Stimulated activated CD8-positive, alpha-beta memory T cell treated with anti-CD3 and anti-CD28 coated beads, Interleukin-4, amount 100 ng/mL, for 1 hour (primary cell): ENCODE data around the gene KRTAP10-6.
"Not testable (repeated sequence)": the region's sequence is repeated elsewhere in the genome, so short reads cannot be mapped to it uniquely, and the experiment has no call there.

ENCODE experiments used
- DNase-seq, 2 donors: peaks; one replicate each; pipeline ENCODE4 v3.0.0-alpha.2; 2020; ENCODE audit warnings: low read depth in 2 of 2, low spot score in 1 of 2

Gene KRTAP10-6

DNA sequence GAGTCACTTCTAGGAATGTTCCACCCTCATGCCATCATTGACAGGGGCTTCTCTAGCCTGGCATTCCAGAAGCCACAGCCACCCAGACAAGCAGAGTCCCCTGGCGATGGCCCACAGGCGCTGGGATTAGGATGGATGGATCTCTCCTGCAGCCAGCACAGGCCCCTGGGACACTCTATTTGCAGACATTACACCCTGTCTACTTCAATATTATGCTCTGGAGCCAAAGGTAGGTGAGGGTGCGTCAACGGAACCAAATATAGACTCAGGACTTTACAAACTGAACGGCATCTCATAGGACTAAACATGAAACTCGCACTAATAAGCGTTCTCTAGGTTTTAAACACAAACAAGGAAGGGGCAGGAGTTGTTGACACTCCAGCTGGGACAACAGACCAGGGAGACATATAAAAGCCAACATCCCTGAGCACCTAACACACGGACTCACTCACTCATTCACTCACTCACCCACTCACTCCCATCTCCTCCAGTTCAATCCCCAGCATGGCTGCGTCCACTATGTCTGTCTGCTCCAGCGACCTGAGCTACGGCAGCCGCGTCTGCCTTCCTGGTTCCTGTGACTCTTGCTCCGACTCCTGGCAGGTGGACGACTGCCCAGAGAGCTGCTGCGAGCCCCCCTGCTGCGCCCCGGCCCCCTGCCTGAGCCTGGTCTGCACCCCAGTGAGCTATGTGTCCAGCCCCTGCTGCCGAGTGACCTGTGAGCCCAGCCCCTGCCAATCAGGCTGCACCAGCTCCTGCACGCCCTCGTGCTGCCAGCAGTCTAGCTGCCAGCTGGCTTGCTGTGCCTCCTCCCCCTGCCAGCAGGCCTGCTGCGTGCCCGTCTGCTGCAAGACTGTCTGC is 8.0 kb upstream of the KRTAP10-6 start, which contains the start of gene KRTAP10-7:
Gene KRTAP10-7, plus strand, starts transcription at position 480 of the 861 bp plus-strand sequence. Its CDS starts 25 bp downstream, at position 505.
- not testable (repeated sequence) for DNase-seq

DNA sequence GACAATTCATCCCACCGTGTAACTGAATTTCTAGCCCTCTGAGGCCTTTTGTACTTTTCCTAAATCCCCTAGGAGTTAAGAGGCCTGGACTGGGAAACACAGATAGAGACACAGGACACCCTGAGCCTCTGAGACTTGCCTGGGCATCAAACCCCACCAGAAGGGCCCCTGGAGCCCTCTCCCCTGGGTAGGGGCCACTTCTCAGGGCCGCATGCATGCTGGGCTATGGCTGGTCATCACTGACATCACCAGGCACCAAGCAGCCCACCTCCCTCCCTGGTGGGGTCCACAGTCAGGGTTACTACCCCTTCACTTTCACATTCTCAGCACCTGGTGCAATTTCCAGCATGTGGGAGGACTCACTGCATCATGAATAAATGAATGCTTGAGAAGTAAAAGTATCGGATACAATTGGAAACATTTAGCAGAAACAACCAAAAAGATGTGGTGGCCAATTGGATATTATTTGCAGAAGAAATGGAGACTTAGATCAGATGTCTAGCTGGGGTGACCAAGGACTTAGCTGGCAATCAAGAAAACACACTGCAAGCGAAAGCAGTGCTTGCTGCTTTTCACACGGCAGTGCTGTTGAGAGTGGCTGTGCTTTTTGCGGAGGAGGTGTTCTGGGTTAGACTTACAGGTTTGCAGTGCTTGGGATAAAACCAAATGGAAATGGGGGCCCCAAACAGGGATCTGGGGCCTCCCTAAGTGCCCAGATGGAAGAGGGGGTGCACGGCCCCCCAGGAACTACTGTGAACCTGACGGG is 7.1 kb upstream of the KRTAP10-6 start:
- no peak for DNase-seq

DNA sequence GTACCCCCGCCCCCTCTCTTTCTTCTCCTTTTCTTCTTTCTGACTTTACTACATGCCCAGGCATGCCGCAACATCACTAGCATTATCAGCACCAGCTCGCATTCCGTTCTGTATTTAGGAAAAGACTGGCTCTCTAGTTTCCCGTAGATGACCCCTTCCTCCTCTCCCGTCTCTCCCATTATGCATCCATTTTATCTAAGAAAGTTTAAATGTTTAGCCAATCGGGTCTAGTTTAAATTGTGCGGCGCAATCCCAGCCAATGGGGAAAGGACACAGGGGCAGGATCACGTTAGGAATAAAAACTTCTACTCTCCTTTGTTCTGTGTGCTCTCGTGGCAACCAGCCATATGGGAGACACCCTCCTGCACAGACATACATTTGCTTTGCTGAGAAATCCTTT is 5.8 kb upstream of the KRTAP10-6 start:
- DNase-seq = no peak

DNA sequence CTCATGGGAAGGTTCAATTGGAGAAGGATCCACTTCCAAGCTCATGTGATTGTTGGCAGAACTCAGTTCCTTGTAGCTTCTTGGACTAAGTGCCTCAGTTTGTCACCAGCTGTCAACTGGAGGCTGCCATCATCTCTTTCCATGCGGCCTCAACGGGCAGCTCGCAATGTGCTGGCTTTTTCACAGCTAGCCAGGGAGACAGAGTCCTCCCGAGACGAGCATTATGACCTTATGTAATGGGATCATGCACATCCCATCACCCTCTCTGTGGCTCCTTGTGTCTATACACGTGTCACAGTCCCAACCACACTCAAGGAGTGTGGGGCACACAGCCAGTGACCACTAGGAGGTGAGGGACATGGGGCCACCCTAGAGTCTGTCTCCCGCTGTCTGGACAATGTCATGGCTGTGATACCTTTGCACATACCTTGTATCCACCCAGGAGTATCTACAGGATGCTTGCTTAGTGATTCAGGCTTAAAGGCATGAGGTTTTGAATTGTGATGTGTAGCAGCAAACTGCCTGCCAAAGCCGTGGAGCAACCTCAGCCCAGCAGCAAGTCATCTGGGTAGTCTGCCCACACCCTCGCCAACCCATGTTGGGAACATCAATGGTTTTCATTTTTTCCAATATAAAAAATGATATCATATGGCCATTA is 3.9 kb upstream of the KRTAP10-6 start:
- no peak for DNase-seq

DNA sequence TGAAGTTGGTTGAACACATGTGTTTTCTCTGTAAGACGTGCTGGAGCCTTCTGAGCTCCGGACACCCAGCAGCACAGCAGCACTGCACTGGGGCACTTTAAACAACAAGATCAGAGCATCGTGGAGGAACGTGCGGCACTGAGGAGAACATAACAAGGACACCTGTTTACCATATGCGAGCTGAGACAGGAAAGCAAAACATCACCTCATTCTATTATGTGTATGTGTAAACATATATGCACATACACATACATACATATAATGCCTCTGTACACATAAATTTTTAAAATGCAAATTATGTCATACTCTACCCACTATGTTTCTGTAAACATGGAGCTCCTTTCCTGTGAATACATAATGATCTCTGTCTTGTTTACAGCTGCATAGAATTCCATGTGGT is 3.2 kb upstream of the KRTAP10-6 start:
- no peak for DNase-seq

DNA sequence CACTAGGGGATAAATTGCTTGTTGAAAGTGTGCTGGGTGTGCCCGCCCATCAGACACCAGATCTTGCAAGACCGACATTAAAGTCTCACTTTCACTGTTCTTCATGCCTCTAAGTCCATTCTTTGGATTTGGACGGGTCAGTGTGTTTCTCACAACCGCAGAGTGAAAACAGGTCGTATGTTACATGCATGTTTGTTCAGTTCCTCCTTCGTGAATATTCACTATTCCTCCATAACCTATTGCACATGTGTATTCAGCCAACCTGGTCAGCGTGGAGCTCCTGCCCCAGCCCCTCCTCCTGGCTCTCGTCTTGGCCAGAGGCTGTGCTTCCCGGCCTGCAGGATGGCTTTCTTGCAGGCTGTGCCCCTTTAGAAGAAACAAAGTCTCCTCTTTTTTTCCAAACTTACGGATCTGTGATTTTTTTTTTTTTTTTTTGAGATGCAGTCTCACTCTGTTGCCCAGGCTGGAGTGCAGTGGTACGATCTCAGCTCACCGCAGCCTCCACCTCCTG is 2.2 kb upstream of the KRTAP10-6 start:
- no peak for DNase-seq

DNA sequence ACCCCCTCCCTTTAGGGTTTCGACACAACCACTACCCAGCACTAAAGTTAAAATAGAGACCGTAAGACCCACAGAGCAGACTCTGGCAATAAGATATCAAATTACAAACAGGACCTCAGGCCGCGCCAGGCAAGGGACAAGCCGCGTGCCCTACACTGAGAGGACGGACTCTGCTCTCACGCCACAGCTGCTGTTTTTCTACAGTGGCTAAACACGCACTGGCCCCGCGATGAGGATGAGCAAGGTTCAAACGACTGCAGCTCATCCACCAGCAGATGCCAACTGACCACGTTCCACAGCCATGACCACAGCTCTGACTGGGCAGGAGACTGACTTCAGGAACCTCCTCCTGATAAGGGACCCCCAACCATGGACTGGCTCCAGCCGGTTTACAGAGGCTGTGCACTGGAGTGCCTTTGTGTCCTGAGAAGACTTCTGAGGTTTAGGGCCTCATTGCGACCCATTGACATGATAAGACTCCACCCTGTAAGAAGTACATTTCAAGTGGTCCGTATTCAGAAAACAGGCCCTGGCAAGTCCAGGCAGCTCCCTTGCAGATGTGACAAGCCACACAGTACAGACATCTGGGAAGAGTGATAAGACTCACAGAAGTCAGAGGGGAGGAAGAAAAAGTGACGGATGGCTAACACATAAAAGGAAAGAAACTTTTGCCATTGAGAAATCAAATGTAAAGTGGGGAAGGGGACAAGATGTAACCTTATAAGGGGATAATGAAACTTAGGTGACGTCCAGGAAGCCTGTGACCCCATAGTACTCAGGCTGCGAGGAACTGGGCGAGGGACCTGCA is 1.5 kb upstream of the KRTAP10-6 start:
- DNase-seq = no peak

DNA sequence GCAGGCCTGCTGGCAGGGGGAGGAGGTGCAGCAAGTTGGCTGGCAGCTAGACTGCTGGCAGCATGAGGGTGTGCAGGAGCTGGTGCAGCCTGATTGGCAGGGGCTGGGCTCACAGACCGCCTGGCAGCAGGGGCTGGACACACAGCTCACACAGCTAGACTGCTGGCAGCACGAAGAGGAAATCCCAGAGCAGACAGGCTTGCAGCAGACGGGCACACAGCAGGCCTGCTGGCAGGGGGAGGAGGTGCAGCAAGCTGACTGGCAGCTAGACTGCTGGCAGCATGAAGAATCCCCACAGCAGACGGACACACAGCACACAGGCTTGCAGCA is 539 bp downstream of the KRTAP10-6 start:
- DNase-seq = not testable (repeated sequence)

DNA sequence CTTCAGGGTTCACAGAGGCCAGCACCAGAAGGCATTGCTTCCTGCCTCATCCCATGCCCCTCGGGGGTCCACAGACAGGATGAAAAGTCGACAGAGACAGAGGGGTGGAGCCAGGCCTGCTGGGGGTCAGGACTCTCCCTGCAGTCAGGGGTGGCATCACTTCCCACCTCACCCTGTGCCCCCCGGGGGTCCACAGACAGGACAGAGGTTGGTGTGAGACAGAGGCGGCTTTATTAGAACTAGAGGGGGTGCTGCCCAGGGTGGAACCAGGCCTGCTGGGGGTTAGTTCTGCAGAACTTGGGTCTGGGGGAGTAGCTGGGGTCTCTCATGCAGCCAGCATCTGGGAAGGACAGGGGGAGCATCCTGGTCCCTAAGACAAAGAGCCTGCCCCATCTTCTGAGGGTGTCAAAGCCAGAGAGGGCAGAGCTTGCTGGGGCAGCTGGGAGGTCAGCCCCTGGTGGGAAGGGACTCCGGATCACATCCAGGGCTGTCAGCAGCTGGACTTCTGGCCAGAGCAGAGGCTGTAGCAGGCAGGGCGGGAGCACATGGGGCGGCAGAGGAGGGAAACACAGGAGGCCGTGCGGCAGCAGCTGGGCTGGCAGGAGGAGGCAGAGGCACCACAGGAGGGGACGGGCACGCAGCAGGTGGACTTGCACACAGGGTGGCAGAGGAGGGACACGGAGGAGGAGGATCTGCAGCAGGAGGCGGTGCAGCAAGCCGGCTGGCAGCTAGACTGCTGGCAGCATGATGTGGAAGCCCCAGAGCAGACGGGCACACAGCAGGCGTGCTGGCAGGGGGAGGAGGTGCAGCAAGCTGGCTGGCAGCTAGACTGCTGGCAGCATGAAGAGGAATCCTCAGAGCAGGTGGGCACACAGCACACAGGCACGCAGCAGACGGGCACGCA is 1.2 kb downstream of the KRTAP10-6 start:
- DNase-seq = not testable (repeated sequence)

DNA sequence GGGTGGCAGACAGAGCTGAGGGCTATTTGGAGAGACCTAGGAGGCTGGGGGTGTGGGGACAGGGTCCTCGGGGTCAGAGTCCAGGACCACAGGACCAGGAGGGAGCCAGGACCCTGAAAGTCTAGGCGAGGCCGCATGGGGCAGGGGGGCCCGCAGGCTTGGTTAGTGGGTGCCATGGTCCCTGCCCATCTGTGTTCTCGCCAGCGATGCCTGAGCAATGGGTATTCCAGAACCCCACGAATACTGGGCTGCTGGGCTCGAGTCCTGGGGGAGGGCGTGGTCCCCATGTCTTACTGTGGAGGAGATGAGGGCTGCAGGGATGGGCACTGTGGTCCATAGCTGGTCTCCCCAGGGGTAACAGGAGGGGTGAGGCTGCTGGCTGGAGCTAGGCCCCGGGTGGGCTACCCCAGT is 2.0 kb downstream of the KRTAP10-6 start:
- DNase-seq = no peak

DNA sequence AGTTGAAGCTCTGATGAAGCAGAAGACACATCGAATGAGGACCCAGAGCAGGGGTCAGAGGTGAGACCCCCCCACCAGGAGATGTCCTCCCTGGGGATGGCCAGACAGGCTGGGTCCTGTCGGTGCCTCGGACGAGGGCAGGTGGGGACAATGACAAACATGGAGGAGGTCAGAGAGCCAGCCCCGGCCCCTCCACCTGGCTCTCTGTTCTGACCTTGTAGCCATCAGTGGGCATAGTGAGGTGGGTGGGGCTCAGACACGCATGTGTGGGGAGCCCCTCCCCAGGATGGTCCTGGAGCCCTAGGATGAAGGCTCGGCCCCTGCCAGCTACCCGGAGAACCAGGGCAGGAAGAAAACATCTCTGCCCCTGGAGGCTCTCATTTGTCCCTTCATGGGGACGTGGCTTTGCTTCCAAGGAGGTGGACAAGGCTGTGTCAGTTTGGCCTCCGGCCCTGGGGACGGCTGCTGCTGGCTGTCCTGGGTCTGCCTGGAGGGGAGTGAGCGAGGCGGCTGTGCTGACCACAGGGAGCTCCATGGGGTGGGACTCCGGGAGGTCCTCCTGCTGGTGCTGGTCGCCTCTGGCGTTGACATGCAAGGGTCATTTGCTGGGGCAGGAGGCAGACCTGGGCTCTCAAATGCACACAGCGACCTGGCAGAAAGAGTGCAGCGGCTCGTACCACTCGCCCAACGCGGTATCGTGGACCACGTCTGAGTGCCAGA is 2.6 kb downstream of the KRTAP10-6 start:
- DNase-seq = no peak

DNA sequence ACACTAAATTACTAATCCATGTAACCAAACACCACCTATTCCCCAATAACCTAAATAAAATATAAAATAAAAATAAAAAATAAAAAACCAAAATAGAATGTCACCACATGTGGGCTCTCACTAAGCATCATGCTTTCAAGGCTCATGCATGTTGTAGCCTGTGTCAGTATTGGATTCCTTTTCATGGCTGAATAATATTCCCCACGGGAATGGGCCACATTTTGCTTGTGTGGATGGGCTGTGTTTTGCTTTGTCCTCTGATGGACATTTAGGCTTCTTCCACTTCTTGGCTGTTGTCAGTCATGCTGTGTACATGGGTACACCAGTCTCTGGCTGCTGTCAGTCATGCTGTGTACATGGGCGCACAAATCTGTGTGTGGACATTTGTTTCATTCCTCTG is 3.2 kb downstream of the KRTAP10-6 start:
- DNase-seq = no peak

DNA sequence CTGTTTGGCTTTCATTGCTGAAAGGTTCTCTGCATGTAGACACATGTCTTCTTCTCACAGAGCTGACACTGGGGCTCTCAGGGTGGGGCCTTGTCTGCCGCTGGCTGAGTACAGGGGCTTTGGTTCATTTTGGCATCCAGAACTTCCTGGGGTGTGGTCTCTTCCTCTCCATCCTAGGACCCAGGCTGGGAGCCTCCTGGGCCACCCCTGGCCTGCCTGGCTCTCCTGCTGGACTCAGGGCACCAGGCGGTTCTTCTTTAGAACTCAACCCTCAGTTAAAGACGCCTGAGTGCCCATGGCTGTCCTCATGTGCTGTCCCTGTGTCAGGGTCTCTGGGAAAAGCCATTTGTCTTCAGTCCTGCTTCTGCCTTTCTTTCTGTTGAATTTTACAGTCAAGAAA is 6.4 kb downstream of the KRTAP10-6 start:
- no peak for DNase-seq

DNA sequence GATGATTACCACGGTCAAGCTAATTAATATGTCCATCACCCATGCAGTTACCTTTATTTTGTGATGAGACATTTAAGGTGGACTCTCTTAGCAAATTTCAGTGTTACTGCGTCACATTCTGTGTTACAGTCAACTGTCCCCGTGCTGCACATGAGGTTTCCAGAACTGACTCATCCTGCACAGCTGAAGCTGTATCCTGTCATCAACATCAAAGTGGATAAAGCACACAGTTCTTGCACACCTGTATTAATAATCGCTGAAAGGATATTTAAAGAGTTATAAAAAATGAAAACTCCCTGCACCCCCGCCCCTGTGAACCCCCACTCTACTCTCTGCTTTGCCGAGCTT is 8.5 kb downstream of the KRTAP10-6 start:
- no peak for DNase-seq

DNA sequence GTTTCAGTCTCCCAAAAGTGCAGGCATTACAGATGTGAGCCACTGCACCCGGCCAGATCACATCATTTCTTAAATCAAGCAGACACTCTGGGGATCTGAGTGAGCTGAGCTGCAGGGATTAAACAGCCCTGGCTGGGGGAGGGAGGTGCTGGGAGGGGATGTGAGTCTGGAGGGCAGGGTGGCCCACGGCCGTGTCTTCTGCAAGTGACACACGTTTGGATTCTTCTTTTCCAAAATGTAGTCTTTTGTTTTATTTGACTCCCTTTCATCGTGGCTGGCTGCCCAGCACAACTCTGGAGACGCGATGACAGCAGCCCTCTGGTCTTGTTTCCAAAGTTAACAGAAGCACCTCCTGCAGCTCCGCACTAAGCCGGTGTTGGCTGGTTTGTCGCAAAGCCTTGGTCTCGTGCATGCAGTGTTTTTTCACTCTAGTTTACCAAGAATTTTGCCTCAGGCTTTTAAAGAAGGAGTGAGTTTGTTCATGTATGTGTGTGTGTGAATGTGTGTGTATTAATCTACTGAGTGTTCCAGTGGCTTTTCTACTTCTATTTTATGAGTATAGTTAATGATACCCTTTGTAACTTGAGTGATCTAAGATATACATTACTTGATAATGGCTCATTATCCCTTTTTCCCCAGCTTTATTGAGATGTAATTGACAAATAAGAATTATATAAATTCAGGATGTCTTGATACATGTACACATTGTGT is 9.1 kb downstream of the KRTAP10-6 start:
- no peak for DNase-seq

DNA sequence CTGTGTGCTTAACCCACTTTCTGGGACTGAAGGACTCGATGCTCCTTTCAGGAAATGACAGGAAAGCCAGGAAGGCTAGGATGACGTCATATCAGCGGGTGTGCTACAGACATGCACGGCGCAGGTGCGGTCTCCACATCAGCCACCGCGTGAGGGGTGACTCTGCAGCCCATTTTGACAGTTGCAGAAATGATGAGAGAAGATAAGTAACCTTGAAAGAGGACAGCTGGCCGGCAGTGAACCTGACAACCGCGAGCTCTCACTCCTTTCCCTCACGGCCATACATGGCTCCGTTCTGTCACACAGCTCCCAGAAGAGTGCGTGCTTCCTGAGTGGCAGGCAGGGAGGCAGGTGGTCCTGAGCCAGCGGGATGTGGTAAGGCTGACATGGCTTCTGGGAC is 10.2 kb downstream of the KRTAP10-6 start:
- DNase-seq = no peak

DNA sequence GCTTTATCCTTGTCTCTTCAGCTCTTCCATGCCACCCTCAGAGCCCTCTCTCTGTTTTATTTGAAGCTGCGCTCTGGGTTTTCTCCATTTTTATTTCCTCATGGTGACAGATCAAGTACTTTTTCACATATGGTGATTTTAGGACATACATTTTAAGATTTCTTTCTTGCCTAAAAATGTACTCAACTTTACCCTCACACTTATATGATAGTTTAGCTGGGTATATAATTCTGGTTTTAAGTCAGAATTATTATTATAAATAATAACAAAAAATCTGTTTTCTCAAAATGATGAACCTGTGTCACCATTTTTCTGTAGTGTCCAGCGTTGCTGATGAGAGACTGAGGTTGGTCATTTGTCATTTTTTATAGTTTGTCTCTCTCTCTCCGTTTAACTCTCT is 11.1 kb downstream of the KRTAP10-6 start:
- DNase-seq = no peak

DNA sequence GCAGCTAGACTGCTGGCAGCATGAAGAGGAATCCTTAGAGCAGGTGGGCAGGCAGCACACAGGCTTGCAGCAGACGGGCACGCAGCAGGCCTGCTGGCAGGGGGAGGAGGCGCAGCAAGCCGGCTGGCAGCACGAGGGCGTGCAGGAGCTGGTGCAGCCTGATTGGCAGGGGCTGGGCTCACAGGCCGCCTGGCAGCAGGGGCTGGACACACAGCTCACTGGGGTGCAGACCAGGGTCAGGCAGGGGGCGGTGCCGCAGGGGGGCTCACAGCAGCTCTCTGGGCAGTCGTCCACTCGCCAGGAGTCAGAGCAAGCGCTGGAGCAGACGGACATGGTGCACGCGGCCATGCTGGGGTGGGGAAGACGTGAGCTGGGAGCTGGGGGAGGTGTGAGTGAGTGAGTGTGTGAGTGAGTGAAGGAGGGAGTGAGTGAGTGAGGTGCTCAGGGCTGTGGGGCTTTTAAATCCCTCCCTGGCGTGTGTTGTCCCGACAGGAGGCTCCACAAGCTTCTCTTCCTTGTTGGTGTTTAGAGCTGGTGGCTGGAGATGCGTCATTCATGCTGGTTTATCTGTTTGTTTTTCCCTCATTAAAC is 12.0 kb downstream of the KRTAP10-6 start, which contains the start of gene KRTAP10-5:
Gene KRTAP10-5, minus strand, starts transcription at position 374 of the 591 bp plus-strand sequence. Its CDS starts 26 bp downstream, at position 348.
- DNase-seq = not testable (repeated sequence)
